Sciatic nerve (tissue), 2 donors: Measurements from ENCODE around the gene INHBB. TPM values are rescaled to one million over a fixed set of nuclear protein-coding genes. Genes with fewer than 3 reads are reported as not detected.
"Not testable (repeated sequence)": the region's sequence is repeated elsewhere in the genome, so short reads cannot be mapped to it uniquely, and the experiment has no call there.

Experiments
- ATAC-seq: fragments of 200-7000 bp; cut with Tn5 transposase; one replicate; pipeline ENCODE4 v1.9.1; 2020; ENCODE audit warnings: mild to moderate bottlenecking, moderate library complexity
- DNase-seq: peaks from one replicate; pipeline ENCODE4 v3.0.0-alpha.2; 2020; ENCODE audit warnings: low spot score
- intact Hi-C: fragments of 100-400 bp; cut with DNase I; formaldehyde crosslinking; loops from one replicate; pipeline ENCODE4 v1.14.2; 2022
- total RNA-seq: library from RNA; stranded (reverse); fragmentation: NEBNext Ultra II Directional; extraction: Animal tissue kit (Norgen Biotek cat#: 25700); gene quantifications from one replicate; pipeline ENCODE4 v1.2.1, GENCODE V29; 2021
- donor health status: DM: no; HTN: no; CAD: no.
- donor health status: DM: no; HTN: no; CAD: no.

Gene INHBB
- 37.4 TPM for total RNA-seq

GRCh38 chr2:120346026-120346666 lies at the start of gene INHBB:
Gene INHBB (plus strand): TSS chr2:120346136. CDS start chr2:120346189, 53 bp downstream.
- DNase-seq (no peak), ATAC-seq (no peak)
- intact Hi-C loops, result loop anchor here (5.0 kb wide), 1 partner anchor 331 kb away; no protein-coding TSS in a partner anchor

- no peak for DNase-seq
- no peak for ATAC-seq
- intact Hi-C loops, result no loop called here
Observed at GRCh38 chr2:120298173-120298835, 47.6 kb upstream of the INHBB start.

DNA sequence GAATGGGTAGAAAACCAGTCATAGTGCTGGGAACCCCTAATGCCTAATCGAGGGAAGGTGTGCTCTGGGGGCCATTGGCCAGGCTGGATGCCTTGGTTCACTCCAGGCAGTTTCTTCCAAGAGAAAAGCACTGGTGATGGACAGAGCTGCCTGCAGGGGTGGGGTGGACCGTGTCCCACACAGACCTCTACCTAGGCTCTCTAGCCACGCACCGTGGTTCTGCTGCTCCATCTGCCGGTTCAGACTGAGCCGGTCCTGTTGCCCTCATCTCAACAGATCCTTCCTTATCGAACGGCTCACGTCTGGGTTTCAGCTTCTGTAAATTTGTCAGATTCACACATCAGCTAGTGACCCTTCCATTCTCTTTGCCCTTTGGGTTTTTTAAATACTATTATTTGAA lies 46.9 kb upstream of the INHBB start:
- ATAC-seq, result no peak
- intact Hi-C loops, result no loop called here
- no peak for DNase-seq

DNA sequence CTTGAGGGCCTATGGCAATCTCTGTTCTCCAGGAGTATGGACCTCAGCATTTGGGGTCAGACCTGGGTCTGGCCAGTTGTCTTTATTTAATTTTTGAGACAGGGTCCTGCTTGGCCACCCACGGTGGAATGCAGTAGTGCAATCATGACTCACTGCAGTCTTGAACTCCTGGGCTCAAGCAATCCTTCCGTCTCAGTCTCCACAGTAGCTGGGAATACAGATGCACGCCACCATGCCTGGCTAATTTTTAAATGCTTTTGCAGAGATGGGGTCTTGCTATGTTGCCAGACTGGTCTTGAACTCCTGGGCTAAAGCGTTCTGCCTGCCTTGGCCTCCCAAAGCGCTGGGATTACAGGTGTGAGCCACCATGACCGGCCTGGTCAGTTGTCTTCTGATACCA lies 46.4 kb upstream of the INHBB start:
- no peak for ATAC-seq
- no peak for DNase-seq
- intact Hi-C loops, result no loop called here

DNA sequence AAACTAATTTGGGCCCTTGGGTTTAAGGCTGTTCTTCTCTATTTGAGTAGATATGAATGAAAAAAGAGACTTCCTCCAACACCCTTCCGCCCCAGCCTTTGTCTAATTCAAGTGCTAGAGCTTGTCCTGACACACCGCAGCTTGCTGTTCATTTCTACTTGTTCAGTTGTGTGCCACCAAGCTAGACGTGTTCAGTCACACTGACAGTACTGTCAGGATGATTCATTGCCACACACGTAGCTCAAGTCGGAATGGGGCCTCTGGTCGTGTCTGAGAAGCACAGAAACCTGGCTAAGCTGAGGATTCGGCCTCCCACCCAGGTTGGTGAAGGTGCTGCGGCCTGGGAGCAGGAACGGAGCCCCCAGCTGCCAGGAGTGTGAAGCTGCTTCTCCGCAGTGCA lies 45.6 kb upstream of the INHBB start:
- ATAC-seq, result no peak
- intact Hi-C loops, result no loop called here
- DNase-seq, result no peak

DNA sequence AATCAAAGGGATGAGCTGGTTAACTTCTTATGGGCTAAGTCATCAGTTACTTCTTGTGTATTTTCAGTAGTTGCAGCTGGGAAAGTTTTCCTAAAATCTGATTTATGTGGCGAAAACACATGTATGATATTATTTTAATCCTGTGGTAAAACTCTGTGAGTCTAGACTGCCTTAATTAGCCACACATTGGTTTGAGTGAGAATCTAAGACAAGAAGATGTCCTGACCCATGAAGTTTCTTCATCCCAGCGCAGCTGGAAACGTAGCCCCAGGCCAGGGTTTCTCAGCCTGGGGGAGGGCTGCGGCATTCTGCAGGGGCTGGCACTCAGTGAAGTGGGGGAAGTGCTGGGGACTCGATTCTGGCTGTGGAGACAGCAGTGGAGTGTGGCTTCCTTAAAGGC lies 44.7 kb upstream of the INHBB start:
- intact Hi-C loops, result no loop called here
- DNase-seq (no peak), ATAC-seq (no peak)

DNA sequence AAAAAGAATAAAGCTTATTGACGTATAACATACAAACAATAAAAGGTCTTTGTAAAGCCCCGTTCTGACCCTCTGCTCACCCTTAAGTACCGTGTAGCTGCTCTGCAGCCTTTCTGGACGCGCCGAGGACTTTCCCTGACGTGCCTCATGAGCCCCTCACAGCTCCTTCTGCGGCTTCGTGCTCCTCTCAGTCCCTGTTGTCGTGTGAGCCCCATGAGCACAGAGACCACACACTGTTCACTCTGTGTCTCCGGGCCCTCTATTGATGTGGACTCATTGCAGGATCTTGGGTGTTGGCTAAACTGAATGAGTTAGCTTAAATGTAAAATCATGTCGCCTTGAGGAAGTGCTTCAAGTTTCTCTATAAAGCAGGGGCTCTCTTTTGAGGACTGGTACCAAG lies 43.6 kb upstream of the INHBB start:
- DNase-seq, result no peak
- intact Hi-C loops, result no loop called here
- ATAC-seq, result no peak

DNA sequence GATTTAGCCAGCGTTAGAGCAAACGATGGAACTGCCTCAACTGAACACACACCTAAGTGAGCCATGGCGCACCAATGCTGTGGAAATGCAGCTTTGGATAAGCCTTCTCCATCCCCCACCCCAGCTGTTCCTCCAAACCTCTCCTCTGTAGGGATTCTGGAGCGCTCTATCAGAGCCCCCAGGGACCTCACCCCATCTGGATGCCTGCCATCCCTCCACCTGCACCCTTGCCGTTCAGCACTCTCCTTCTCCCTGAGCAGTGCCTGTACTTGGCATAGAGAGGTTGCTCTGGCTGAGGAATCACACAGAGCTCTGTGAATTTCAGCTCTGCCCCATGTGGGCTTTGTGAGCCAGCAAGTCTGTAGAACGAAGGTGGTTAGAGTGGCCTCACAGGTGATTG lies 42.8 kb upstream of the INHBB start:
- no peak for ATAC-seq
- intact Hi-C loops, result no loop called here
- DNase-seq, result no peak

GRCh38 chr2:120305296-120305695 lies 40.6 kb upstream of the INHBB start:
- ATAC-seq, result no peak
- intact Hi-C loops, result no loop called here
- DNase-seq, result no peak

GRCh38 chr2:120305937-120306490 lies 39.9 kb upstream of the INHBB start:
- DNase-seq (no peak), ATAC-seq (no peak)
- intact Hi-C loops, result no loop called here

- intact Hi-C loops, result no loop called here
Observed at GRCh38 chr2:120307482-120307881, 38.5 kb upstream of the INHBB start.

GRCh38 chr2:120308038-120308910 lies 37.7 kb upstream of the INHBB start:
- ATAC-seq (no peak), DNase-seq (no peak)
- intact Hi-C loops, result no loop called here

More at GRCh38 chr2:120307482-120307881, 38.5 kb upstream of the INHBB start:
- ATAC-seq (no peak), DNase-seq (no peak)

- ATAC-seq, result no peak
- intact Hi-C loops, result loop anchor here (10.0 kb wide), 1 partner anchor 365 kb away; no protein-coding TSS in a partner anchor
- DNase-seq, result no peak
Observed at GRCh38 chr2:120310136-120310535, 35.8 kb upstream of the INHBB start.

GRCh38 chr2:120310841-120311240 lies 35.1 kb upstream of the INHBB start:
- DNase-seq, ATAC-seq: not testable (repeated sequence)
- intact Hi-C loops, result loop anchor here (10.0 kb wide), 1 partner anchor 364 kb away; no protein-coding TSS in a partner anchor

GRCh38 chr2:120312076-120312475 lies 33.9 kb upstream of the INHBB start:
- DNase-seq, result no peak
- intact Hi-C loops, result loop anchor here (10.0 kb wide), 1 partner anchor 363 kb away; no protein-coding TSS in a partner anchor
- no peak for ATAC-seq

DNA sequence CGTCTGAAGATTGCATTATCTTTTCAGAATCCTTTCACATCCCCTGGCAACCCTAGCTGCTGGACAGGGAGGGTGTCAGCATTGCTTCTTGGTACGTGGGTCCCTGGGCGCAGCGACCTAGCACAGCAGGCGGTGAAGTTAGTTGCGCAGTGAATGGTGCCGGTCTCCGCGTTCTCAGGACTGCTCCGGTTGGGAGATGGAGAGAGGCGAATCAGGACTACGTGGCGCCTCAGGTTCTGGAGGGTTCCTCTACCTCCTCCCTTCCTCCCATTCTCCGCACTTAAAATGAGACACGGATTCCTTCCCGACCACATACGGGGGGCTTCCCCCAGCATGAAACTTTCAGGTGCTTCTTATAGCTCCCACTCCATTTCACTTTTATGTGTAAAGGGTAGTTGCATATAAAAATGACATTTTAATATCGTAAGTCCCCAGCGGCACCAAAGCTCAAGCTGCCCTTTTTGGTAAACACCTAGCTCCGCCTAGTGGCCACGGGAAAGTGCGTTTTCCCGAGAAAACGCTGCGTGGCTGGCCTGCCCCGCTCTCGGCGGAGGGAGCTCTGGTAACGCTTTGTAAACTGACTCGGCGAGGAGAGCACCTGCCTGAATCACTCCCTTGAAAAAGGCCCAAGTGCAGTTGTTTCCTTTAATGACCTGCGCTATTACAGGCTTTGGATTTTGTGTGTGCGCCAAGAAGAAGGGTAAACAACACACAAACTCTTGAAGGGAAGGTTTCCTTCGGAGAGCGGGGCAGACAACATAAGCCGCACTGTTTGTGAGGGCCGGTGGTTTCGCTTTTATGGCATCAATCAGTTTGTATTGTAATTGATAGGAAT lies 32.9 kb upstream of the INHBB start:
- ATAC-seq (peak; percentile 91), DNase-seq (peak; percentile 92)
- intact Hi-C loops, result loop anchor here (10.0 kb wide), 1 partner anchor 362 kb away; no protein-coding TSS in a partner anchor

DNA sequence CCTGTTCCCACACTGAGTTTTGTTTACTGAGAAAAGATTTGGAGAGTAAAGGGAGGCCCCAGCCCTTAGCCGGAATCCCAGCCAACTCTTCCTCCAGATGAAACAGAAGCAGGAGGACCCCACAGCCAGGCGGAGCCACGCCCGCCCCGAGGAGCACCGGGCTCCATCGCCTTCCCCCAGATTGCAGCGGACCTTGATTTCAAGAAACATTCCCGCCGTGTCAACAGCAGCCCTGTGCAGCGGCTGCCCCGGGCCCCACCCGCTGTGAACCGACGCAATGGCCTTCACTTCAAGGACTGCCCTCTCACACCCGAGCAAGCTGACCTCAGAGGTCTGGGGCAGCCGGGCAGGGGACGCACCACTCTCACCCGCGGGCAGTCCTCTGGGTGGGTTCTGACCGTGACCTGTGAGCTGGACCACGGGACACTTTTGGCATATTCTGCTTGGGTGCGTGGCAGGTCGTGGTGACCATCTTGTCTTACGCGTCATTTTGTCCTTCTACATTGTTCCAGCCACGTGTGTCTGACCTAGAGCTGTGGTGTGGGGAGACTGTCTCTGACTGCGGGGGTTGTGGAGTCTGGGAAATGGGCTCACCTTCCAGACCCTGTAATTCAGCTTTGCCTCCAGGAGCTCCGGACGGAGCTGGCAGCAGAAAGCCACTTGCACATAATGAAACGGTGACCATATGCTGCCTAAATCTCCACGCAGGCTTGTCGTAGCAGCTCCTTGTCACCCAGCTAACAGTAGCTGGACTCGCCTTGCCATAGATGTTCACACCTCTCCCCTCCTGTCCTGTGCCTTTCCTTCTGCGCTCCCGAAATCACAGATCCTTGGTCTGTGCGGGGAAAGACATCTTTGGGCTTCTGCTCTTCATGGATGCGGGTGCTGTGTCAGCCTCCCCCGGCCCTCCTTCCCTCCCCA lies 32.0 kb upstream of the INHBB start:
- intact Hi-C loops, result loop anchor here (10.0 kb wide), 1 partner anchor 361 kb away; no protein-coding TSS in a partner anchor
- ATAC-seq, result peak; percentile 47
- DNase-seq, result no peak
